Stimulated activated effector memory CD8-positive, alpha-beta T cell treated with anti-CD3 and anti-CD28 coated beads, Interleukin-12 subunit alpha, Interleukin-12 subunit beta, amount 100 ng/mL, for 72 hours (primary cell): ENCODE data around the gene SRD5A3.

ENCODE experiments used
- ATAC-seq: fragments of 150-1000 bp; cut with Tn5 transposase; 2 replicates; pipeline ENCODE4 v1.10.0; 2021
- DNase-seq, 2 donors: peaks; one replicate each; pipeline ENCODE4 v3.0.0; 2021 to 2022; ENCODE audit warnings: low spot score in 2 of 2
- H3K27ac Mint-ChIP-seq: one replicate; pipeline ENCODE4 v1.8.0; 2022; ENCODE audit warnings: mild to moderate bottlenecking, mixed read lengths
- H3K36me3 Mint-ChIP-seq: one replicate; pipeline ENCODE4 v1.8.0; 2022; ENCODE audit warnings: mild to moderate bottlenecking, mixed read lengths
- H3K4me1 Mint-ChIP-seq: one replicate; pipeline ENCODE4 v1.8.0; 2022; ENCODE audit warnings: mixed read lengths
- H3K4me3 Mint-ChIP-seq: one replicate; pipeline ENCODE4 v1.8.0; 2022; ENCODE audit warnings: mild to moderate bottlenecking, mixed read lengths
- H3K9me3 Mint-ChIP-seq: one replicate; pipeline ENCODE4 v1.8.0; 2022; ENCODE audit warnings: mixed read lengths

The SRD5A3 gene

GRCh38 chr4:55399581-55399980, 53.5 kb downstream of the SRD5A3 start:
- Mint-ChIP-seq H3K9me3 (no peaks in the 10 kb centered on the region), H3K36me3 (peaks cover 82% of the 10 kb centered on the region), H3K4me1 (peaks cover 46% of the 10 kb centered on the region), H3K4me3 (peak overlapping the region; percentile 89), H3K27ac (no peak overlapping the region)
- ATAC-seq (no peak), DNase-seq (no peak)

GRCh38 chr4:55405073-55405472, 59.0 kb downstream of the SRD5A3 start:
- DNase-seq (no peak), ATAC-seq (no peak)
- peaks cover 90% of the 10 kb centered on the region for H3K36me3 Mint-ChIP-seq
- H3K9me3 Mint-ChIP-seq: no peaks in the 10 kb centered on the region
- H3K4me1 Mint-ChIP-seq: peaks cover 42% of the 10 kb centered on the region
- no peak overlapping the region for H3K27ac Mint-ChIP-seq
- H3K4me3 Mint-ChIP-seq: no peak overlapping the region

- H3K9me3 Mint-ChIP-seq: no peaks in the 10 kb centered on the region
- H3K4me3 Mint-ChIP-seq: no peak overlapping the region
- peaks cover 86% of the 10 kb centered on the region for H3K36me3 Mint-ChIP-seq
- peaks cover 37% of the 10 kb centered on the region for H3K4me1 Mint-ChIP-seq
- no peak for ATAC-seq
- no peak for DNase-seq
- H3K27ac Mint-ChIP-seq: peak overlapping the region; percentile 2
Observed at GRCh38 chr4:55406545-55406944, 60.5 kb downstream of the SRD5A3 start.

DNA sequence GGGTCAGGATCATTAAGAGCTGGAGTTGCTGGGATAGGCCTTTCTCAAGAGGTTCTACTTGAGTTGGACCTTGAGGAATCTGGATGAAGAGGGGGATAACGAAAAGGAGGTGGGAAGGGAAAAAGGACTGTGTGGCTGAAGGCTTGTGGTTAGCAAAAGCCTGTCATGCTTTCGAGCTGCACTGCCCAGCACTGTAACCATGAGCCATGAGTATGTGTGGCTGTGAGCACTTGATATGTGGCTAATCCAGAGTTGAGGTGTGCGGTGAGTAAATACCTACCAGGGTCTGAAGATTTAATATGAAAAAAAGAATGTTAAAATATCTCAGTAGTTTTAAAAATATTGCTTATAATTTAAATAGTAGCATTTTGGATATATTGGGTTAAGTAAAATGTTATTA, 61.1 kb downstream of the SRD5A3 start:
- H3K4me3 Mint-ChIP-seq: no peak overlapping the region
- peaks cover 86% of the 10 kb centered on the region for H3K36me3 Mint-ChIP-seq
- H3K9me3 Mint-ChIP-seq: no peaks in the 10 kb centered on the region
- ATAC-seq (peak; percentile 70), DNase-seq (no peak)
- peak overlapping the region; percentile 2 for H3K27ac Mint-ChIP-seq
- peaks cover 37% of the 10 kb centered on the region for H3K4me1 Mint-ChIP-seq

- peaks cover 86% of the 10 kb centered on the region for H3K36me3 Mint-ChIP-seq
- DNase-seq (no peak), ATAC-seq (no peak)
- H3K9me3 Mint-ChIP-seq: no peaks in the 10 kb centered on the region
- peaks cover 37% of the 10 kb centered on the region for H3K4me1 Mint-ChIP-seq
- no peak overlapping the region for H3K4me3 Mint-ChIP-seq
- no peak overlapping the region for H3K27ac Mint-ChIP-seq
Observed at GRCh38 chr4:55407764-55408163, 61.7 kb downstream of the SRD5A3 start.

DNA sequence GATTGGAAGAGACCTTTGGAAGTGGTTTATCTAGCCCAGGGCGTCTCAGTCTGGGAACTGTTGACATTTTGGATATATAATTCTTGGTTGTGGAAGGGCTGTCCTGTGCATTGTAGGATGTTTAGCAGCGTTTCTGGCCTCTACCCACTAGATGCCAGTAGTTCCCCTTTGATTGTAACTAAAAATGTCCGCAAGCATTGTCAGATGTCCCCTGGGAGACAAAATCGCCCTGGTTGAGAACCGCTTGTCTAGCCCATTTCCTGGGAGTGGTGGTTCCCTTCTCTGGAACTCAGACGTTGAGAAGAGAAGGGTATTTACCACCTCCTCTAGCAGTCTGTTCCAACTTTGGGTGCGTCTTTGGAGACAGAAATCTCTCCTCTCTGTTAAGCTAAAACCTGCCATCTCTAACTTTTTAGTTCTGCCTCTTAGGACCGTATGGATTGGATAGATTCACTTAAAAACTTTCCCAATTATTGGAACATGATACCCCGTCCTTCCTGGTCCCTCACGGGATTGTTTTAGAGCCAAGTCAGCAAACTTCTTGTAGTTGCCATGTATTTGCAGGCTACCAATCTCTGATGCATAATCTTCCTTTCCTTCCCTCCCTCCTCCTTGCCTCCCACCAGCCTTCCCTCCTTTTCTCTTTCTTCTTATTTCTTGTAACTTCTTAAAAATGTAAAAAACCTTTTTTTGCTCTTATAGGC, 63.6 kb downstream of the SRD5A3 start:
- Mint-ChIP-seq H3K27ac (peak overlapping the region; percentile 64), H3K9me3 (no peaks in the 10 kb centered on the region), H3K36me3 (peaks cover 86% of the 10 kb centered on the region), H3K4me3 (no peak overlapping the region), H3K4me1 (peaks cover 31% of the 10 kb centered on the region)
- ATAC-seq (no peak), DNase-seq (no peak)

DNA sequence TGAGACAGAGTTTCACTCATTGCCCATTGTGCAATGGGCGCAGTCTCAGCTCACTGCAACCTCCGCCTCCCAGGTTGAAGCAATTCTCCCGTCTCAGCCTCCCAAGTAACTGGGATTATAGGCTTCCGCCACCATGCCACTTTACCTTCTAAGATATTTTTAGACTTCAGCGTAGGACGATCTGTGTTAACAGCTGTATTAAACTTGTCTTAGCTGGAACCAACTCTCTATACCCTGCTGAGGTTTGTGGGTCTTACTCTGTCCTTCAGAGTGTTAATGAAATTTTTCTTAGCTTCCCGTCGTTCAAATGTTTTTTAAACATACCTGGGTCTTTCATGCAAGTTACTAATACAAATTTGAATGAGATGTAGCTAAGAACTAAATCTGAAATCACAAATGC, 64.4 kb downstream of the SRD5A3 start:
- Mint-ChIP-seq H3K9me3 (no peaks in the 10 kb centered on the region), H3K36me3 (peaks cover 86% of the 10 kb centered on the region), H3K4me3 (no peak overlapping the region), H3K4me1 (peaks cover 25% of the 10 kb centered on the region), H3K27ac (peak overlapping the region; percentile 64)
- no peak for DNase-seq
- ATAC-seq: no peak

DNA sequence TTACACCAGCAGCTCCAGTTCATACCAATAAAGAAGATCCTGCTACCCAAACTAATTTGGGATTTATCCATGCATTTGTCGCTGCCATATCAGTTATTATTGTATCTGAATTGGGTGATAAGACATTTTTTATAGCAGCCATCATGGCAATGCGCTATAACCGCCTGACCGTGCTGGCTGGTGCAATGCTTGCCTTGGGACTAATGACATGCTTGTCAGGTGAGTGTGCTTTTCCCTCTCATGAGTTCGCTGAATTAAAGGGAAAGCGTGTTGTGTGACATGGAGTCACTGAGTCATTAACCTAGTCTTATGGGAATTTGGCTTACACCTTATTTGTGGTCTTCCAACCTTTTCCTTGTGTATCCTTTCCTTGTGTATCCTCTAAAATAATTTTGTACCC, 65.6 kb downstream of the SRD5A3 start:
- H3K36me3 Mint-ChIP-seq: peaks cover 86% of the 10 kb centered on the region
- ATAC-seq (no peak), DNase-seq (no peak)
- no peak overlapping the region for H3K4me3 Mint-ChIP-seq
- H3K4me1 Mint-ChIP-seq: peaks cover 13% of the 10 kb centered on the region
- H3K9me3 Mint-ChIP-seq: no peaks in the 10 kb centered on the region
- H3K27ac Mint-ChIP-seq: no peak overlapping the region

DNA sequence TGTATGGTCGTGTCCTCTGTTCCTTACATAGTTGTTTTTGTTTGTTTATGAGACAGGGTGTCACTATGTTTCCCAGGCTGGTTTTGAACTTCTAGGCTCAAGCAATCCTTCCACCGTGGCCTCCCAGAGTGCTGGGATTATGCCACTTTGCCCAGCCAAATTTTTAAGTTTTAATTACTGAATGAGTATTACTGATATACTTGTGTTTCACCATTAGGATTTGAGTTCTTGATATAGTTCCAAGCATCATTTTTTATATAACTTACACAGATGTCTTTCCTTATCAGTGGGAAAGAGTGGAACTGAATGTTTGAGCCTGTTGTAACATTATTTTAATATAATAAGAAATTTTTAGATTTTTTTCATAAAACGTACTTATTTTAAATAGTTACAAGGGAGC, 70.1 kb downstream of the SRD5A3 start:
- H3K27ac Mint-ChIP-seq: no peak overlapping the region
- H3K9me3 Mint-ChIP-seq: no peaks in the 10 kb centered on the region
- ATAC-seq (no peak), DNase-seq (no peak)
- peaks cover 100% of the 10 kb centered on the region for H3K36me3 Mint-ChIP-seq
- no peak overlapping the region for H3K4me3 Mint-ChIP-seq
- no peaks in the 10 kb centered on the region for H3K4me1 Mint-ChIP-seq
